SH-SY5Y (cell line): Measurements from ENCODE around the gene CHRNG.

Experiments
- GATA2 ChIP-seq: IDR thresholded peaks from 2 replicates; pipeline ENCODE4 v1.6.1; 2011; ENCODE audit warnings: mild to moderate bottlenecking, low read depth, low read length
- GATA3 ChIP-seq: IDR thresholded peaks from 2 replicates; pipeline ENCODE4 v1.6.1; 2011; ENCODE audit warnings: low read depth, mild to moderate bottlenecking, low read length, moderate library complexity

GRCh38 chr2:232505856-232506255, 33.6 kb upstream of the CHRNG start:
- TF ChIP-seq GATA2 (peak; percentile 74), GATA3 (no peak)
